ENCODE measurements around the gene MYH9. TPM values are rescaled to one million over a fixed set of nuclear protein-coding genes. Genes with fewer than 3 reads are reported as not detected.
A peak's percentile ranks its signal among the peaks of the same experiment; 100 is the strongest.
"Not testable (repeated sequence)": the region's sequence is repeated elsewhere in the genome, so short reads cannot be mapped to it uniquely, and the experiment has no call there.

MYH9 gene
- total RNA-seq, 2 experiments from 2014 or later, result 112 to 223 TPM

DNA sequence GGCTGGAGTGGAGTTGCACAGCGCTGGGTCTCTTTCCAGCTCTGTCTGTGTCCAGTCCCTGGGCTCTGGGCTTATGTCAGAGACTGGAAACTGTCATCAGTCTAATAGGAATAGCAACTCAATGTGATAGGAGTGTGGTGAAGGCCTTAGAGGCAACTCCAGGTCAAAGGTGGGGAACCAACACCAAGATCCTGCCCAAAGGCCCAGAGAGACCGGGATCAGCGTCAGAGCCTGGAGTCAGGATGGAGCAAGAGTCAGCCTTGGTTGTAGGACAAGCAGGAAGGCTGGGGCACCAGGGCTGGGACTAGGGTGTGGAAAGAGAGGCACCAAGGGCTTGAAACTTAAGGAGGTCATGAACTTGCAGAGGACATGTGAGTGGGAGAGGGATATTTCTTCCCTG is 125.5 kb downstream of the MYH9 start:
- H3K36me3 ChIP-seq (ENCODE audit: insufficient read depth, low read length), result not testable (repeated sequence)

GRCh38 chr22:36261675-36262074 is 126.1 kb downstream of the MYH9 start:
- H3K36me3 ChIP-seq (ENCODE audit: insufficient read depth, low read length); H4K20me1 ChIP-seq (ENCODE audit: insufficient read depth, low read length); CTCF ChIA-PET (ENCODE audit: unreplicated experiment); H3K79me2 ChIP-seq (ENCODE audit: insufficient read depth, low read depth, low read length); intact Hi-C loops (cut with micrococcal nuclease; ENCODE audit: unreplicated experiment); H3K4me3 ChIP-seq (ENCODE audit: low read depth, low read length, poor library complexity, severe bottlenecking); H2AFZ ChIP-seq (ENCODE audit: low read length); DNase-seq (ENCODE audit: low spot score); H3K9me3 ChIP-seq (ENCODE audit: low read length); POLR2A ChIA-PET; H3K9me2 ChIP-seq (ENCODE audit: insufficient read depth, low read length); H3K4me2 ChIP-seq (ENCODE audit: low read length); H3K27ac ChIP-seq (ENCODE audit: low read depth, low read length, poor library complexity, severe bottlenecking); BruUV-seq (replicated peaks): not testable (repeated sequence)
- peak; percentile 57 for TF ChIP-seq CTCF (conservative IDR thresholded peaks at IDR 0.05; ENCODE audit: low read length)
- peaks cover 19% of the 10 kb centered on the region for H3K4me1 ChIP-seq (ENCODE audit: insufficient read depth, low read length, poor library complexity, severe bottlenecking)

More for the DNA sequence above, 125.5 kb downstream of the MYH9 start:
- H2AFZ ChIP-seq (ENCODE audit: low read length); DNase-seq (ENCODE audit: low spot score); intact Hi-C loops (cut with micrococcal nuclease; ENCODE audit: unreplicated experiment); CTCF ChIA-PET (ENCODE audit: unreplicated experiment); H3K9me2 ChIP-seq (ENCODE audit: insufficient read depth, low read length); POLR2A ChIA-PET; H3K27ac ChIP-seq (ENCODE audit: low read depth, low read length, poor library complexity, severe bottlenecking); H4K20me1 ChIP-seq (ENCODE audit: insufficient read depth, low read length); BruUV-seq (replicated peaks); H3K4me3 ChIP-seq (ENCODE audit: low read depth, low read length, poor library complexity, severe bottlenecking); H3K4me2 ChIP-seq (ENCODE audit: low read length); H3K79me2 ChIP-seq (ENCODE audit: insufficient read depth, low read depth, low read length); H3K9me3 ChIP-seq (ENCODE audit: low read length): not testable (repeated sequence)
- peaks cover 19% of the 10 kb centered on the region for H3K4me1 ChIP-seq (ENCODE audit: insufficient read depth, low read length, poor library complexity, severe bottlenecking)

DNA sequence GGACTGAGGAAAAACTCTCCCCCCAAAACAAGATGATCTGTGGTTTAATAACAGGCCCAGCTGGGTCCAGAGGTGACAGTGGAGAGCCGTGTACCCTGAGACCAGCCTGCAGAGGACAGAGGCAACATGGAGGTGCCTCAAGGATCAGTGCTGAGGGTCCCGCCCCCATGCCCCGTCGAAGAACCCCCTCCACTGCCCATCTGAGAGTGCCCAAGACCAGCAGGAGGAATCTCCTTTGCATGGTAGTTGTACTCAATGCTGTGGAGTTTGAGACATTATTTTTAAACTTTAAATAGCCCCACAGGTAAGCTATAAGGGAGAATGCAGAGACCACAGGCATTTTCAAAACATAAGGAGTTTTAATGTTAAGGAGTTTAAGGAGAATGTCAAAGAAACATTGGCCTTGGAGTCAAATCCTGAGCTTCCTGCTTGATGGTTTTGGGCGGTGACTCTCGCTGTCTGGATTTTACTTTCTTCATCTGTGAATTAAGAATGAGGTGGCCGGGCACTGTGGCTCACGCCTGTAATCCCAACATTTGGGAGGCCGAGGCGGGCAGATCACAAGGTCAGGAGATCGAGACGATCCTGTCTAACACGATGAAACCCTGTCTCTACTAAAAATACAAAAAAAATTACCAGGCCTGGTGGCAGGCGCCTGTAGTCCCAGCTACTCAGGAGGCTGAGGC is 128.0 kb downstream of the MYH9 start:
- Histone ChIP-seq H3K79me2 (ENCODE audit: insufficient read depth, low read depth, low read length) (no peaks in the 10 kb centered on the region), H2AFZ (ENCODE audit: low read length) (peak overlapping the region; percentile 94; the same call in 1 of the 2 replicates), H4K20me1 (ENCODE audit: insufficient read depth, low read length) (no peaks in the 10 kb centered on the region), H3K4me3 (ENCODE audit: low read depth, low read length, poor library complexity, severe bottlenecking) (no peak overlapping the region), H3K9me3 (ENCODE audit: low read length) (no peaks in the 10 kb centered on the region), H3K36me3 (ENCODE audit: insufficient read depth, low read length) (no peaks in the 10 kb centered on the region), H3K9me2 (ENCODE audit: insufficient read depth, low read length) (no peaks in the 10 kb centered on the region), H3K4me2 (ENCODE audit: low read length) (peak overlapping the region; percentile 63), H3K27ac (ENCODE audit: low read depth, low read length, poor library complexity, severe bottlenecking) (no peak overlapping the region), H3K4me1 (ENCODE audit: insufficient read depth, low read length, poor library complexity, severe bottlenecking) (peaks cover 19% of the 10 kb centered on the region)
- intact Hi-C loops (cut with micrococcal nuclease; ENCODE audit: unreplicated experiment), result no loop called here
- ChIA-PET CTCF (ENCODE audit: unreplicated experiment) (no interaction called here), POLR2A (no interaction called here)
- TF ChIP-seq EZH2phosphoT487 (IDR thresholded peaks at IDR 0.05; ENCODE audit: borderline replicate concordance, low read depth, low read length) (no peak), CTCF (conservative IDR thresholded peaks at IDR 0.05; ENCODE audit: low read length) (no peak)
- no TSS peak for BruUV-seq (replicated peaks)
- no peak for DNase-seq (ENCODE audit: low spot score)
